Right hindlimb (tissue), 1 donor: ENCODE results near the gene DPH1.
A peak's percentile ranks its signal among the peaks of the same experiment; 100 is the strongest.
"Not testable (repeated sequence)": the region's sequence is repeated elsewhere in the genome, so short reads cannot be mapped to it uniquely, and the experiment has no call there.

Experiments
- DNase-seq: peaks from one replicate; pipeline ENCODE4 v3.0.0-alpha.2; 2018

Gene DPH1

GRCh38 chr17:2029911-2030778 lies at the start of gene DPH1:
Gene DPH1 (plus strand): TSS chr17:2030153. CDS start chr17:2030170, 17 bp downstream.
- DNase-seq = peak; percentile 89

- DNase-seq = no peak
These were observed 49.2 kb upstream of the DPH1 start for GRCh38 chr17:1980665-1981250.

DNA sequence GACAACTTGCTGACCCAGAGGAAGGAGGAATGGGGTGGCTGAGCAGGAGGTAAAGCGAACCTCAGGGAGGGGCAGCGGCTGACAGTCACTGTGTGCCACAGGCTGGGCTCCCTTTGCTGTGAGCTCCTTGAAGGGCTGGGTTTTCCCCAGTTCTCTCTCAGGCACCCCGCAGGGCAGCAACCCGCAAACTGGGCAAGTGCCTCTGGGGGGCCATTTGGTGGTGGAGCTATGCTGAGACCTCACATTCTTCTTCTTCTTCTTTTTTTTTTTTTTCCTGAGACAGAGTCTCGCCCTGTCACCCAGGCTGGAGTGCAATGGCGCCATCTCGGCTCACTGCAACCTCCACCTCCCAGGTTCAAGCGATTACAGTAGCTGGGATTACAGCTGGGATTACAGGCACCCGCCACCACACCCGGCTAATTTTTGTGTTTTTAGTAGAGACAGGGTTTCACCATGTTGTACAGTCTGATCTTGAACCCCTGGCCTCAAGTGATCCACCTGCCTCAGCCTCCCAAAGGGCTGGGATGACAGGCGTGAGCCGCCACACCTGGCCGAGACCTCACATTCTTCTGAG lies 47.1 kb upstream of the DPH1 start:
- DNase-seq = not testable (repeated sequence)

- DNase-seq = no peak
These were observed 44.9 kb upstream of the DPH1 start for GRCh38 chr17:1985093-1985492.

GRCh38 chr17:1985686-1986085 lies 44.3 kb upstream of the DPH1 start:
- no peak for DNase-seq

DNA sequence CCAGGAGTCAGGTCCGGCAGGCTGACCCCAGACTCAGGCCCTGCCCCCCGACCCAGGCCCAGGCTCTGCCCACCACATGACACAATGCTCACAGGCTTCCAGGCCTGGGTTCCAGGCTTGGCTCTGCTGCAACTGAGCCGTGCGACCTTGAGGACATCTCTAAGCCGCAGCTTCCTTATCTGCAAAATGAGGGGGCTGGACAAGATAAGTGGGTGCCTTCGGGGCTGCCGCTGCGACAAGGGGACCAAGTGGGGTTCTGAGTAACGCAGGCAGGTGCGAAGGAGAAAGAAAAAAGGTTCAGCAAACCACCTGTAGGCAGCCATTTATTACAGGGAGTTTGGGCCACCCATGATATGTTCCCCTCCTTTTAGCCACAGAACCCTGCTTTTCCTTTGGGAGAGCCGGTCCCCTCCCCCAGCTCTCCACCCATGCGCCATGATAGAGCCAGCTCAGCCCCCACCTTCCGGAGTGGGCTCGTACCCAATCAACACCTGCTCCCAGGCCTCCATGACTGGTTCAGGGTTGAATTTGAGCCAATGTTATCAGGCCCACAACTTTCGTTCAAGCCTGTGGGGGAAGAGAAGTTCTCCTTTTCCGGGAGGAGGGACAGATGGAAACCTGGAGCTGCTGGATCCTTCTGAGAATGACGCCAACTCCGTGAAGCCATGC lies 43.0 kb upstream of the DPH1 start:
- DNase-seq = no peak

DNA sequence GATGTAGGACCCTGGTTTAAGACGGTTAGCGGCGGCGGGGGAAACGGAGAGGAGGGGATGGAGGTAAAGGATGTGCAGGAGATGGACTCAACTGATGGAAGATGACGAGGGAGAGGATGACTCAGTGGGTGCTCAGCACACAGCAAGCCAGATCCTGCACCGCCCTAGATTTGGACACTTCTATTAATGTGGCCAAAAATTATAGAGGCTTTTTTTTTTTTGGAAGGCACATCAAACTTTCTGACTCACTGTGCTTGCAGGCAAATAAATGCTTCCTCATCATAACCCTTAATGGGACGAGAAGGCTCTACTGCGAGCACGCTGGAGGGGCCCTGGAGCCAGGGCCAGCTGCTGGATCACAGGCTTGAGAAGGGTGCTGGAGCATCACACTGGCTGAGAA lies 40.8 kb upstream of the DPH1 start:
- DNase-seq = no peak

DNA sequence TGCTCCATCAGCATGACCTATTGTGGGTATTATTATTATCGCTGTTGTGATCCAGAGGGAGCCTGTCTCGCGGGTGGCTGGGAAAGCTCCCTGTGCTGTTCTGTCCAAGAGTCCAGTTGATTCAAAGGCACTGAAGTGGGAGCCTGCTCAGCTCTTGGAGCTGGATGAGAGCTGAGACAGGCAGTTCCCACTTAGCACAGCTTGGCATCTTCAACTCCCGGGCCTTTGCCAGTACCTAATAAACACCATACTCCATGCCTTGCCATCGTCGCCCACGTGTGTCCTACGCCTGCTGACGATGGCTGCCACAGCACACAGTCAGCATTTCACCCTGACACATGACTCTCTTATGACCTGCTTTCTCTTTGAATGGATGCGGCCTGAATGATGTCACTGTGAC lies 37.4 kb upstream of the DPH1 start:
- DNase-seq = no peak

GRCh38 chr17:1994707-1995106 lies 35.2 kb upstream of the DPH1 start:
- DNase-seq = no peak

DNA sequence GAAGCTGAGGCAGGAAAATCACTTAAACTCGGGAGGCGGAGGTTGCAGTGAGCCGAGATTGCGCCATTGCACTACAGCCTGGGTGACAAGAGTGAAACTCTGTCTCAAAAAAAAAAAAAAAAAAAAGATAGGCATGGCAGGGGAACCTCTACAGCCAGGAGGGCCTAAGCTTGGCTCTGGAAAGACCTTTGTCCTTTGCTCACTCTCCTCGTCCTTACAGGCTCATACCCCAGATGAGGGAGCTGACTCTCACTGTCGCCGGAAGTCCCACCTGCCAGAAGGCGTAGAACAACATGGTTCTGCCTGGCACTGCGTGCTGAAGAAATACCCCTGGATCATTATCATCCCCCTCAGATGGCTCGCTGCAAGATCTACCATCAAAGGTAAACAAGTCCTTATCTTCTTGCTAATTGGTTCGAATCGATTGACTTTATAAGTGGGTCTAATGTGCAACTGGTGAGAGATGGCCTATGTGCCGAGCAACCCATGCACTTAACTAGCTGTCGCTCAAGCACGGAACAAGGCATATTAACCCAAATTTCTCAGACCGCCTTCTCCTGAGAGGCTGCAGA lies 34.5 kb upstream of the DPH1 start:
- no peak for DNase-seq

DNA sequence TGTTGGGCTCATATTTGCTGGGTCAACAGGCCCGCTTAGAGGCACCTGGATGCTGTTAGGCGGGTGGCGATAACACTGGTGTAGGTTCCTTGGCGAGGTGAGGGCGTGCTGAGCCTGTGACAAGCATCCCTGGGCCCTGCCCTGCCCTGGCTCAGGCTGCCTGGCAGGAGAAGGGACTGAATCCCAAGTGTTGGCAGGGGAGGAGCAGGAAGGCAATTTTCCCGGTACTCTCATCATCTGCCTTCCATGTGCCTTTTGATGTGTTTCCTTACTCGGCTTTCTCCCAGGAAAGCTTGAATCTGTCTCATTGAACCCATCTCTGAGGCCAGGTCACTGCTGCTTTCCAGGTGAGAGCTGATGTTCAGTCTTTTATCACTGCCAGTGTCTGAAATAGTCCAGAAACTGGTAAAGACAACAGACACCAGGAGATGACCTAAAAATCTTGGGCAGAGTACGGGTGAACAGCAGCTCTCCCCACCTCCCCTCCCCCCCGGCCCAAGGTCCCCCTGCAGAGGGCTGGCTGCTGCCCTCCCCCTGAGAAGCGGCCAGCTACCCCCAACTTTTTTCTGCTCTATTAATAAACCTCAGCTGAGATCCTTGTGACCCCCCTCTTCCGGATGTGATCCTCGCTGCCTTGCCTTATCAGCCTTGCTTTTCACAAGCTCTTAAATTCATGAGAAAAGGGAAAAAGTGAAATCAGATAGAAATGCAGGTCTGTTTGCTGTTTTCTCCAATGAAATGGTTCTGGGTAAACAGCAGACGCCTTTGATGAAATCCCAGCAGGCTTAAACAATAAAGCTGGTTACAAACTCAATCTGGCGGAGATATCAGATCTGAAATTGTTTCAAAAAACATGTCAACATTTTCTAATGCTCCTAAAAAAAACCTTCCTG lies 33.8 kb upstream of the DPH1 start:
- no peak for DNase-seq

DNA sequence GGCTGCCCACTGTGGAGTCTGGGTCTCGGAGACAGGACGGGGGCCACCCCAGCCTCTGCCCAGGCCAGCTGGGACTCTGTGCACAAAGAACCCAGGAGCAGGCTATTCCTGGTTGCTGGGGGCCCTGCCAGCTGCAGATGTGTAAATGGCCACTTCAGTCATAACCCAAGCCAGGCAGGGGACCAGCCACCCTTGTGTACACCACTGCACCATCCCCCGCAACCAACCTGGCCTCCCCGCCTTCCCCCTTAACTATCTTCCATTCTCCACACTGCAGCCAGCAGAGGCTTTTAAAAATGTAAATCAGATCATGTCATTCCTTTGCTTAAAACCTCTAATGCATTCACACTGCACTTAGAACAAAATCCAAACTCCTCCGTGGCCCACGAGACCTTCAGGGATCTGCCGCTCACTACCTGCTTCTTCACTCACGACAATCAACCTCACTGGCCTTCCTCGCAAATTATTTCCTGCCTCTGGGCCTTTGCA lies 33.1 kb upstream of the DPH1 start:
- DNase-seq = no peak

- no peak for DNase-seq
These were observed 32.5 kb upstream of the DPH1 start for GRCh38 chr17:1997289-1997926.

DNA sequence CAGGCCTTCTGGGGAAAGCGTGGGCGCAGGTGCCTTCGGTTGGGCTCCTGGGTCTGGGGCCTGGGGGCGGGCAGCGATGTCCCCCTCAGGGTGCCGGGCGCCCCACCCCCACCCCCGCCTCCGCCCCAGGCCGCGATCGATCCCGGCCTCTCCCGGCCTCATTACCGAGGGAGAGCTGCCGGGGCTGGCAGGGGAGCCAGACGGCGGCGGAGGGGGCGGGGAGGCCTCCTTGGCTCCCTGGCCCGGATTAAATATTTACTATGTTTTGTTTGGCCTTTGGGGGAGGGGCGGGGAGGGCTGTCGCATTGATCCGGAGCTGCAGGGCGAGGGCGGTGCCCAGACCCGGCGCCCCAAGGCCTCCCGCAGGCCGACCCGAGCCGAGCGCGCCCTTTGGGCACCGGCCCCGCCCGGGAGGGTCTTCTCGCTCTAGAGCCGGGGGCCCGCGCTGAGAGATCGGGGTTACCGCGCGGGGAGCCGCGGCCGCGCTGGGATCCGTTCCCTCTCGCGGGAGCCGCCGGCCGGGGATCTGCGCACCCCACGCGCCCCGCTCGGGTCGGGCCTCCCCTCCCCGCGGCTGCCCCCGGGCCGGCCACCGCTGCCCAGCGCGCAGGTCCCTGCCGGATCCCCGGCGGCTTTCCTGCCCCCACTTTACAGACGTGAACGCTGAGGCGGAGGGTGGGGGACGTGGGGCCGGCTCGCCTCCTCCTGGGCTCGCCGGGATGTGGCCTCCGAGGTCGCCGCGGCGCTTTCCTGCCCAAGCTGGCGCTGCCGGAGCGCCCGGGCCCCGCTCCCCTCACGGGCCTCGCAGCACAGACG lies 31.8 kb upstream of the DPH1 start:
- DNase-seq = no peak

- peak; percentile 77 for DNase-seq
These were observed 30.2 kb upstream of the DPH1 start for GRCh38 chr17:1999557-2000251.

GRCh38 chr17:2002767-2003329 lies 27.1 kb upstream of the DPH1 start:
- no peak for DNase-seq

- DNase-seq = no peak
These were observed 26.4 kb upstream of the DPH1 start for GRCh38 chr17:2003525-2003924.

- no peak for DNase-seq
These were observed 25.5 kb upstream of the DPH1 start for GRCh38 chr17:2004435-2004952.
